HG03342 (cell line): ENCODE measurements around the gene TENM4.
A peak's percentile ranks its signal among the peaks of the same experiment; 100 is the strongest.

Source experiments
- ATAC-seq: cut with Tn5 transposase; IDR thresholded peaks from one replicate; pipeline ENCODE4 v1.9.1; 2021; ENCODE audit warnings: mild to moderate bottlenecking, moderate library complexity; ENCODE audit not compliant: unreplicated experiment

The TENM4 gene

DNA sequence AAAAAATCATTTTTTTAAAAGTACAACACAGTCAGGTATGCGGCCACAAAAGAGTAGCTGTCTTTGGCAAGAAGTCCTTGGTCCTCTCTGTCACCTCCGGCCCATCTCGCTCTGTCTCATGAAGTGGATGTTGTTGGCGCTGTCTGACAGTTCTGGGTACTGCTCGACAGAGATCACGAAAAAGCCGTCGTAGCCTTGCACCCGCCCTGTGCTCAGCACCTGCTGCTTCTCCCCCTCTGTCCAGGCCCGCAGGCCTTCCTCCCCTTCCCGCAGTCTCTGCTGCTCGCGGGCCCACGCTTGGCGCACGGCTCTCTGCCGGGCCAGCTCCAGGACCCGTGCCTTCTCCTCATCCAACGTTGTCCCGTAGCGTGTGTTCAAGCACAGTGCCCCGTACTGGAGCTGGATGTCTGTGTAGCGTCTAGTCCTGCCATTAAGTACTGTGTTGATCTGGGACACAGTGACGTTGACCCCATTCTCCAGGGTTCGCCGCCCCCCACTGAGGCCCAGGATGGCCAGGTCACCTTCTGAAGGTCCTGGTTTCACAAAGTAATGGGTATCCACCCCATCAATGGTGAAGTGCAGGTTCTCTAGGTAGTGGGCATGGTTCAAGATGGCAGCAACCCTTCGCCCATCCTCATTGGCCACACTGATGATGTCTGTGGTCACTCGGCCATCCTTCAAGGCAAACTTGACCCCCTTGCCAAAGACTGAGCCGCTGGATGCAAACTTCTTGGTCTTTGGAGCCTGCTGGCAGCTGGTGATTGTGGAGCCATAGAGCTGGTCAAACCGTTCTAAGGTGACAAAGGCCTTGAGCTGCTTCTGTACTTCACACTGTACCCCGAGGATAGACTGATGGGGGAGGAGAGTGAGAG, 782.6 kb downstream of the TENM4 start:
- ATAC-seq: no peak

GRCh38 chr11:78657441-78657840, 783.4 kb downstream of the TENM4 start:
- ATAC-seq: no peak

- ATAC-seq: no peak
These were observed 783.8 kb downstream of the TENM4 start for GRCh38 chr11:78656984-78657383.

- ATAC-seq: no peak
These were observed 784.5 kb downstream of the TENM4 start for GRCh38 chr11:78656327-78656726.

DNA sequence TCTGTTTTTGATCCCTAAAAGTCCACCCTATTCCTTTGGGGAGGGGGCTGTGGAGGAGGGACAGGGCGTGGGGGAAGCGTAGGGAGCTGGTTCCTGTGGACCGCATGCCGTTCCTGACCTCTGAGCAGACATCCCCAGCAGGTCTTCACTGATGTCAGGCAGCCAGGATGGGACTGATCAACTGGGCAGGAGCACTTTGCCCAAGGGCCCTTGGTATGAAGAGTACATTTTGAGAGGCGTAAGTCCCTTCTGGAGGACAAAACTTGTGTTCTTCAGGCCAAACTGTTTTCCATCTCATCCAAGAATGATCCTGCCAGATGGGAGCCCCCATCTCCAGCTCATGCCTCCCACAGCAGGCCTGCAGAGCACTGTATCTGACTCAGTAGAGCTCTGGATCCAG, 785.3 kb downstream of the TENM4 start:
- ATAC-seq: no peak

- ATAC-seq: no peak
These were observed 786.0 kb downstream of the TENM4 start for GRCh38 chr11:78654866-78655265.

GRCh38 chr11:78654071-78654470, 786.8 kb downstream of the TENM4 start:
- ATAC-seq: no peak

GRCh38 chr11:78653294-78653909, 787.4 kb downstream of the TENM4 start:
- ATAC-seq: no peak

- no peak for ATAC-seq
These were observed 788.0 kb downstream of the TENM4 start for GRCh38 chr11:78652843-78653239.

DNA sequence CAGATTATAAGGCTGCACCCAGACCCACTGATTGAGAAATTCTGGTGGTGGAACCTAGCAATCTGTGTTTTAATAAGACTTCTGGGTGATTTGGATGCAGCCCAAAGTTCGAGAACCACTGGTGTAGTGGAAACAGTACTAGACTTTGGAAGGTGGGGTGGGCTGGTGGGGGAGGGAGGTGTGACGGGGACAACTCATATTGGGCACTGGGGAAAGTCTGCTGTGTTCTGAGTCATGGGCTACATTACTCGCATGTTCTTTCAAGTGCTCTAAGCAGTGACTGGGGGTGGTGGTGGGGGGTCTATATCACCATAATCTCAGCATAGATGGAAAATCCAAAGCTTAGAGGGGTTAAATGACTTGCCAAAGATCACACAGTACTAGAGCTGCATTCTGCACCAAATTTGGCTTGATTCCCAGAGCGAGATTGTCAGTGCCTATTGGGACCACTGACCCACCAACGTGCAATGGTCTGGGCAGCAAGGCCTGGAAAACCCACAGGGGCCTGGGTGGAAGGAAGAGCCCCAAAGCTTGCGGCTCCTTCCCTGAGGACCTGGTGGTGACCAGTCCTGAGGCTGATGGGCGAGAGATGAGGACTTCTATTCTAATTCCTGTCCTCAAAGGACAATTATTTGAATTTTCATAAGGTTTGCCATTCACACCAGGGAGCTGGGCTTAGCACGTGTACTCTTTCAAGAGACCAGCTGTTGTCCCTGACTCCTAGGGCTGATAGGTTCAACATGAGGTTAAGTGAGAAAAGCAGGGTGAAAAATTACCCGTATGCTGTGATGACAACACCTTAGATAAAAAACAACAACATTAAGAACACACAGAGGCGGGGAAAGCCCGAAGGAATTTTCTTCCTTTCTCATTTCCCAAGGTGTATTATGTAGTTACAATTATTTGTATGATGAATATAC, 788.6 kb downstream of the TENM4 start:
- no peak for ATAC-seq

DNA sequence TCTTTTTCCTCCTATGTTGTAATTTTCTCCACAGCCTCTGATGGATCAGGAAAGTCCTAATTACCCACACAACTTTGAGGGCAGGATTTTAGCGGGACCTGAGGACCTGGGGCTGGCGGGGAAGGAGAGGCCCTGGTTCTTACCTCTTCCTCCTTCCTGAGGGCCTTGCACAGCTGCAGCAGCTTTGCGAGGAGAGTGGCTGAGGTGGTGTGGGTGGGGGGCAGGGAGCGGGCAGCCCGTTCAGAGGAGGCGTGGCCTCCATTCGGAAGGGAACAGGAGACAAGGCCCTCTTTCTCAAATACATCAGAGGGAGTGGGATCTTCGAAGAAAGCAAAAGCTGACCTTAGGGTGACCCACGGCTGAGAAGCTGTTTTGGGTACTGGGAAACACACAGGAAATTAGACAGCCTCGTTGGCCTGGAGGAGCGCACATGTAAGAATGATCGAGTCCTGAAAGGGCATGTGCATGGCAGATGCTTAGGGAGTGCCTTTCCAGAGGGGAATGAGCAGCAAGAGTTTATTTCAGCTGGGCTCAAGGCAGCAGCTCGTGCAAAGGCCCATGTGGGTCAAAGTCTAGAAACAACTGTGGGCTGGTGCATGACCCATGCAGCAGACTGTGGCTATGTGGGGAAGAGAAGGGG, 789.6 kb downstream of the TENM4 start:
- ATAC-seq: no peak

DNA sequence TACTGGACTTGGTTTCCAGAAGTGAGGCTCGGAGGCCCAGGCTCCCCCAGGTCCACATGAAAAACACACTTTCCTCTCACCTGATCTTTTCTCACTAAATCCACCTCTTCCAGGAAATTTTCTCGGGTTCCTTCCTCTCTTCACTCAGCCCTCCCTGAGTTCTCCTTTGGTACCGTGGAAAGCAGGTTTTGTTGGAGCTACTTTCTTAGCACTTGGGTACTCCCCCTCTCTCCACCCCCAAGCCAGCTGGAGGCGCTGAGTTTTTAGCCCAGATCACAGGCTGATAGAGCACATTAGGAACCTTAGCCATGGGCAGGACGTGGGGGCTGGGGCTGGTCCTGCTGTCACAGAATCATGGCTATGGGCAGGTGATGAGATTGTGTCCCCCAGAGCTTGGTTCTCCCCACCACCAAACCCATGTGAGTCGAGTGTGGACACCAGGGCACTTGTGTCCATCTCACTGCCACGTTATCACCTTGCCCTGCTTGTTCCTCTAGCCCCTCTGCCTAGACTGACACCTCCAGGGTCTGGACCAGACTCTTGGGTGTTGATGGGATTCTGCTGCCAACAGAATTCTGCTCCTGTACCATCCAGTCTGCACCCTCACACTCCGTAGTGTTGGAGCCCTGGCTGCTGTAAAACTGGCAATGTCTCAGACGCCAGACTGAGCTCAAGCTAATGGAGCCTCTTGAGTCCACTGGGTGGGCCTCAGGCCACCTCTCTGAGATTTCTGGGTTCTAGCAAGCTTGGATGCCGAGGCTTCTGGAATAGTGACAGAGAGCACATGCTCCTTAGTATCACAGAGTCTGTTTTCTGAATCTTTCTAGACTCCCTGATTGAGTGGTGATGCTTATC, 791.2 kb downstream of the TENM4 start:
- ATAC-seq: no peak

DNA sequence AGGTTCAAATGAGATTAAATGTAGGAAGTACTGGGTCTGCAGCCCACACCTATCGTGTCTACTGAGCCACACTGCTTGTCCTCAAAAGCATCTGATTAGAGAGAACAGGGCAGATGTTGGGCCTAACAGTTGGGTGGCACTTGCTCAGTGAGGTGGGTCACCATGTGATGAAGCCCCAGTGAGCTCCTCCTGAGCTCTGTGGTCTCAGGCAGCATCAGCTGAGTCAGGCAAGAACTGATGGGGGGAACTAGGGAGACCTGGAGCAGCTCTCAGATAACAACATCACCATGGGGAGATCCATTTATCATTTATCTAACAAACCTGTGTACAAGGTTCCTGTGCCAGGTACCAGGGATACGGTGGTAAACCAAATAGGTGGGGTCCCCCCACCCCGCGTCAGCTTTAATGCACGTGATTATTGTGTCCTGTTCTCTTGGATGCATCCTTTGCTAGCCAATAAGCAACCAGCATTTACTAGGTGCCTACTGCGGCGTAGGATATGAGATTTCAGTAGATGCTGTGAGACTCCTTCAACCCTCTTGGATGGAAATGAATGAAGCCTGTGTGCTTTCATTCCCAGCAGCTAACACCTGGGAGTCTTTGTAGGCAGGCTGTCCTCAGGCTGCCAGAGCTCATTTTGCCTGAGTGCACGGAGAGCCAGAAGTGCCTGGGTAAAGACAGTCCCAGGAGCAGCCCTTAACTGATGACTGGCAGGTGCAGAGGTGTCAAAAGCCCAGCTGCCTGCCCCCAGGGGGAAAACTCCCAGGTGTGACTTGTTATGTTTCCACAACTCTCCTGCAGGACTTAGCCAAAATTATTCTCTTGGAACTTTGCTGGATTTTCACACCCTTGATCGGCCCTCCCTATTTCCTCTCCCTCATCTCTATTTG, 792.6 kb downstream of the TENM4 start:
- no peak for ATAC-seq

DNA sequence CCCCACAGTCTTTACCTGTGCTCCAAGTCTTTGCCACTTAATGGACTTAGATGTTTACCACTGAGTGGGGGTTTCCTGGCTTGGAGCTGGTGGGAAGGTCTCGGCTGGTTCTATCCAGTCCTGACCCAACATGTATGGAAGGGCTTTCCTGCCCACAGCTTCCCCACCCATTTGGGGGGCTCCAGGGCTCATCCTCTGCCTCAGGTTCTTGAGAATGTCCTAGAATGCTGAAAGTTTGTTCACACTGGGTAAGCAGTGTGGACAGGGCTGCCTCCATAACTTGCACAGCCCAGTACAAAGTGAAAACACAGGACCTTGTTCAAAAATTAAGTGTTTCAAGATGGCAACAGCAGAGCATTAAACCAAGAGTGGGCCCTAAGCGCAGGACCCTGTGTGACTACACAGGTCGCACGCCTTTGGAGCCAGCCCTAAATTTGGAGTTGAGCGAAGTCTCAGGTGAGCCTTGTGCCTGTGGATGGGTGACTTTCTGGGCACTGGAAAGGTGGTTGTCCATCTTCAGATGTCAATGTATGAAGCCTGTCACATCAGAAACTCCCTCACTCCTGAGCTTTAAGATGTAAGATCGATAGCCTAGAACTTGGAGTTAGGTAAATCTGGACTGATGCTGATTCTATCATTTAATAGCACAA, 793.4 kb downstream of the TENM4 start:
- ATAC-seq: no peak

GRCh38 chr11:78646564-78647185, 794.2 kb downstream of the TENM4 start:
- ATAC-seq: peak; percentile 51

DNA sequence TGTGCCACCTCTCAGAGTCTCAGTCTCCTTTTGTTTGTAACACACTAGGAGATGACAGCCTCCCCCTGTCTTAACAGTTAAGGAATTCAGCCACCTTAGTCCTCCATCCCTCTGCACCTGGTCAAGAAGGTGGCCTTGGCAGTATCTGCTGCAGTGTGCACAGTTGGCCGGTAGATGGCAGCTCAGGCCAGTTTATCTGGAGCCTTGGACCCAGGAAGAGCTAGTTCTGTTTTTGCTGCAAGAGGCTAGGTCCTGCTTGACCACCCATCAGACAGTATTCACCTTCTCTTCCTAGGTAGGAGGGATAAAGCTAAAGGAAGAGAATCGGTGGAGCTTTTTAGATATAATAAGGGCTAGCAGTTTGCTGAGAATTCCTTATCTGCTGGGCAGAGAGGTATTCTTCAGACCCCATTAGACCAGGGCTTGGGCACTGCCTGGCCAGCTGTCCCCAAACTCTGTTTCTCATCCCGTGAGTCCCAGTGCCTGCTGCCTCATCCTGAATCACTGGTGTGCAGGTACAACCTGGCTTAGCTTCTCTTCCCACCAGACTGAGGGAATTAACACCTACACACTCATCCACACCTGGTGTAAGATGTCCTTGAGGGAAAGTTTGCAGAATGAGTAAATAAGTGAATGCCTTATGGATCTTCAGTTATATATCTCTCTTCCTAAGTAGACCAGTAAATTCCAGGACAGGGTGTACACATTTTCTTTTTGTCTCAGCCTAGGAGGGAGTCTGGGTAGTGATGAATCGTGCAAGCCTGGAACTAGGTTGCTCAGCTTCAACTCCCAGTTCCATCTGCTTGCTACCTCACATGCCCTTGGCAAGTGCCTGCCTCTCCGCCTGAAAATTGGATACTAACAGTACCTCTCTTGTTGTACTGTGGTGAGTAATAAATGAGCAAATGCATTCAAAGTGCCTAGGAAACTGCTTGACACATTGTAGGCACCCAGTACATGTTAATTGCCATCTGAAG, 795.3 kb downstream of the TENM4 start:
- ATAC-seq: peak; percentile 88

- ATAC-seq: no peak
These were observed 797.2 kb downstream of the TENM4 start for GRCh38 chr11:78643676-78644056.
